C4-2B (cell line): ENCODE measurements around the gene FUT2.
A peak's percentile ranks its signal among the peaks of the same experiment; 100 is the strongest.
"Not testable (repeated sequence)": the region's sequence is repeated elsewhere in the genome, so short reads cannot be mapped to it uniquely, and the experiment has no call there.

Experiments used
- H3K27ac ChIP-seq: fragments of 450-650 bp; 2 replicates; pipeline ENCODE4 v1.5.1; 2017
- CTCF ChIP-seq: fragments of 450-650 bp; conservative IDR thresholded peaks from 2 replicates; pipeline ENCODE4 v1.5.1; 2017; ENCODE audit warnings: mild to moderate bottlenecking
- ZFX ChIP-seq: fragments of 450-650 bp; IDR thresholded peaks from 2 replicates; pipeline ENCODE4 v1.6.1; 2017

The FUT2 gene

GRCh38 chr19:48687776-48688175 lies 8.0 kb upstream of the FUT2 start:
- no peak overlapping the region for H3K27ac ChIP-seq
- TF ChIP-seq CTCF, result no peak
- no peak for TF ChIP-seq ZFX

GRCh38 chr19:48689449-48689848 lies 6.3 kb upstream of the FUT2 start:
- TF ChIP-seq CTCF, result no peak
- TF ChIP-seq ZFX, result no peak
- peak overlapping the region; percentile 42; the same call in 1 of the 2 replicates for H3K27ac ChIP-seq

- not testable (repeated sequence) for H3K27ac ChIP-seq
Observed at GRCh38 chr19:48693629-48694028, 2.1 kb upstream of the FUT2 start.

- TF ChIP-seq ZFX (no peak), CTCF (no peak)
- H3K27ac ChIP-seq, result no peak overlapping the region
Observed at GRCh38 chr19:48696353-48697010, 711 bp downstream of the FUT2 start.

- H3K27ac ChIP-seq, result no peak overlapping the region
- no peak for TF ChIP-seq CTCF
- TF ChIP-seq ZFX, result no peak
Observed at GRCh38 chr19:48698046-48698445, 2.3 kb downstream of the FUT2 start.

- H3K27ac ChIP-seq, result no peak overlapping the region
- no peak for TF ChIP-seq ZFX
- TF ChIP-seq CTCF, result no peak
Observed at GRCh38 chr19:48702701-48703100, 6.9 kb downstream of the FUT2 start.

- no peak for TF ChIP-seq CTCF
- TF ChIP-seq ZFX, result no peak
- H3K27ac ChIP-seq, result no peak overlapping the region
Observed at GRCh38 chr19:48703316-48703715, 7.5 kb downstream of the FUT2 start.

GRCh38 chr19:48705431-48705830 lies 9.7 kb downstream of the FUT2 start:
- H3K27ac ChIP-seq, result no peak overlapping the region
- TF ChIP-seq ZFX (no peak), CTCF (no peak)
